ENCODE data around the gene IL36B.

DNA sequence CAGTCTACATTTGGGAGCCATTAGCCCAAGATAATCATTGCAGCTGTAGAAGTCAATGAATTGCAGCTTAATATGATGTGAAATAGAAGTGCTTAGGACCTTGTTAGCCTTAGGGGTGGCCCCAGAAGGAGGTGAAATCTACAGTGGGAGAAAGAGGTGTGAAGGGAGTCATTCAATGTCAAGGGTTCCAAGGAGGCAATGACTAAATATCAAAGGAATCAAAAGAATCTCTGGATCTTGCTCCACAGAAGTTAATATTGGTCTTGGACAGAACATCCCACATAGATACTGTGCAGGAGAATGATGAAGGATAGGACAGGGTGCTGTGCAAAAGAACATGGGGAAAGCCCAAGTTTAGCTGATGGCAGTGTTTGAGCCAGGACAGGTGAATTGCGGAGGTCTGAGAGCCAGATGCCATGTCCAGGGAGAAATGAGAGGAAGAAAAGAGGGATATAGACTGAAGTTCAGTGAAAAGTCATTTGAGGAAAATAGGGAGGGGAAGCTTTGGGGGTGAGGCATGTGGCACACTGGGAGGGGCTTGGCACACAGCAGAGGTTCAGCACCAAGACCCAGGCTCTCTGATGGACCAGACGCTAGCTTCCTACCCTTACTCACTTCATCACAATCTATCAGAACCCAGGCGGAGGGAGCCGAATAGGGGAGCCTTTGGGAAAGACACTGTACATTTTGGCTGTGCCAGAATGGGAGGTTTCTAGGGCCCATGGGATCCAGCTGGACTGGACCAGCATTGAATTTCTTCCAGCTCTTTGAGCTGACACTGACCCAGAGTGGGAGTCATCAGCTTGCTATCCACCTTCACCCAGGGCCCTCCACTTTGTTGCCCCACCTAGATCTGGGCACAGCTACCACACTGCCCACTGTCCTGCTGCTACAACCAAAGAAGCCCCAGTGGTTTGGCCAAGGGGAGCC, 17.3 kb upstream of the IL36B start:
- TF ChIP-seq, protein P1, sequence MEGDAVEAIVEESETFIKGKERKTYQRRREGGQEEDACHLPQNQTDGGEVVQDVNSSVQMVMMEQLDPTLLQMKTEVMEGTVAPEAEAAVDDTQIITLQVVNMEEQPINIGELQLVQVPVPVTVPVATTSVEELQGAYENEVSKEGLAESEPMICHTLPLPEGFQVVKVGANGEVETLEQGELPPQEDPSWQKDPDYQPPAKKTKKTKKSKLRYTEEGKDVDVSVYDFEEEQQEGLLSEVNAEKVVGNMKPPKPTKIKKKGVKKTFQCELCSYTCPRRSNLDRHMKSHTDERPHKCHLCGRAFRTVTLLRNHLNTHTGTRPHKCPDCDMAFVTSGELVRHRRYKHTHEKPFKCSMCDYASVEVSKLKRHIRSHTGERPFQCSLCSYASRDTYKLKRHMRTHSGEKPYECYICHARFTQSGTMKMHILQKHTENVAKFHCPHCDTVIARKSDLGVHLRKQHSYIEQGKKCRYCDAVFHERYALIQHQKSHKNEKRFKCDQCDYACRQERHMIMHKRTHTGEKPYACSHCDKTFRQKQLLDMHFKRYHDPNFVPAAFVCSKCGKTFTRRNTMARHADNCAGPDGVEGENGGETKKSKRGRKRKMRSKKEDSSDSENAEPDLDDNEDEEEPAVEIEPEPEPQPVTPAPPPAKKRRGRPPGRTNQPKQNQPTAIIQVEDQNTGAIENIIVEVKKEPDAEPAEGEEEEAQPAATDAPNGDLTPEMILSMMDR (IDR thresholded peaks at IDR 0.05) = no peak
- TF ChIP-seq ZFX (IDR thresholded peaks at IDR 0.05; ENCODE audit: borderline replicate concordance) = no peak

Measured in 22Rv1 (cell line).